HCT116 (cell line): ENCODE results near the gene PCARE. TPM values are rescaled to one million over a fixed set of nuclear protein-coding genes. Genes with fewer than 3 reads are reported as not detected.

Experiments used
- ATAC-seq: fragments of 200-7000 bp; cut with Tn5 transposase; 2 replicates; pipeline ENCODE4 v1.9.1; 2020; ENCODE audit warnings: mild to moderate bottlenecking, moderate library complexity
- BruUV-seq: library from RNA; stranded (reverse); fragments of 400-500 nt; replicated peaks from 2 replicates; lab custom pipeline; 2021; lab: Mats Ljungman, UMichigan
- CTCF ChIA-PET: fragments of 300-600 bp; sonication (Branson Sonifier 250); formaldehyde crosslinking; loops from one replicate; lab custom pipeline; 2021; ENCODE audit warnings: antibody characterized with exemption; lab: Charles Lee
- POLR2A ChIA-PET: fragments of 300-600, 350-600 bp; sonication (Branson Sonifier 250); formaldehyde crosslinking; loops from one replicate; lab custom pipeline; 2021; ENCODE audit warnings: antibody characterized with exemption; lab: Charles Lee
- RAD21 ChIA-PET, 2 experiments: fragments of 300-600 bp; sonication (Branson Sonifier 250); formaldehyde crosslinking; loops; one replicate each; lab custom pipeline; 2023; ENCODE audit warnings: low total read pairs in 2 of 2; ENCODE audit not compliant: uncharacterized antibody in 2 of 2, unreplicated experiment in 2 of 2, low non-redundant PET in 1 of 2; lab: Charles Lee
- DNase-seq: peaks from one replicate; pipeline ENCODE4 v3.0.0-alpha.2; 2010; ENCODE audit warnings: low read depth, low spot score
- H2AFZ ChIP-seq: fragments of 200-600 bp; shearing (Covaris generic), sonication (generic); 2 replicates; pipeline ENCODE4 v1.6.1; 2017; ENCODE audit warnings: low read depth, mixed run types, mixed read lengths, antibody characterized with exemption, low read length; ENCODE audit not compliant: poor library complexity, severe bottlenecking
- H3K27ac ChIP-seq: 2 replicates; pipeline ENCODE4 v1.5.1; 2012; ENCODE audit warnings: low read depth, low read length
- H3K27me3 ChIP-seq: fragments of 200-600 bp; sonication (generic); 2 replicates; pipeline ENCODE4 v1.6.1; 2016; ENCODE audit warnings: mixed run types, low read length, mixed read lengths; ENCODE audit not compliant: insufficient read depth
- H3K36me3 ChIP-seq, 2 experiments: fragments of 200-500 bp in 1 of 2; fragments of 200-600 bp in 1 of 2; sonication (Bioruptor generic) in 1 of 2; sonication (generic) in 1 of 2; 2 replicates each; pipeline versions ENCODE4 v1.5.1 to v1.6.1; 2014 to 2016; ENCODE audit warnings: low read length in 2 of 2, inconsistent platforms in 1 of 2, mixed read lengths in 1 of 2, mixed run types in 1 of 2; ENCODE audit not compliant: insufficient read depth in 2 of 2, control insufficient read depth in 1 of 2
- H3K4me1 ChIP-seq, 2 experiments: fragments of 200-600 bp in 1 of 2; sonication (generic) in 1 of 2; 2 replicates each; pipeline versions ENCODE4 v1.5.1 to v1.6.1; 2012 to 2017; ENCODE audit warnings: low read length in 2 of 2, inconsistent platforms in 1 of 2, mild to moderate bottlenecking in 1 of 2, mixed read lengths in 1 of 2, mixed run types in 1 of 2, moderate library complexity in 1 of 2; ENCODE audit not compliant: insufficient read depth in 2 of 2, control insufficient read depth in 1 of 2
- H3K4me2 ChIP-seq: fragments of 200-600 bp; sonication (generic); 2 replicates; pipeline ENCODE4 v1.6.1; 2017; ENCODE audit warnings: mixed run types, low read length, mixed read lengths
- H3K4me3 ChIP-seq, 2 experiments: fragments of 200-600 bp in 1 of 2; sonication (generic) in 1 of 2; replicated peaks in 1 of 2; 2 replicates each; pipeline ENCODE4 v1.5.1; 2011 to 2016; ENCODE audit warnings: low read length in 2 of 2, control low read depth in 1 of 2, low read depth in 1 of 2, mild to moderate bottlenecking in 1 of 2, mixed read lengths in 1 of 2, mixed run types in 1 of 2
- H3K79me2 ChIP-seq: fragments of 200-600 bp; sonication (generic); 2 replicates; pipeline ENCODE4 v1.6.1; 2017; ENCODE audit warnings: mild to moderate bottlenecking, mixed run types, low read length, moderate library complexity, mixed read lengths; ENCODE audit not compliant: insufficient read depth
- H3K9ac ChIP-seq: fragments of 200-600 bp; sonication (generic); 2 replicates; pipeline ENCODE4 v1.6.1; 2016; ENCODE audit warnings: low read length, mixed read lengths
- H3K9me2 ChIP-seq: fragments of 200-600 bp; sonication (generic), shearing (Covaris generic); 2 replicates; pipeline ENCODE4 v1.6.1; 2017; ENCODE audit warnings: mixed run types, mild to moderate bottlenecking, moderate library complexity; ENCODE audit not compliant: insufficient read depth
- H3K9me3 ChIP-seq, 2 experiments: fragments of 200-500 bp in 1 of 2; fragments of 200-600 bp in 1 of 2; sonication (Bioruptor generic) in 1 of 2; sonication (generic) in 1 of 2; 2 replicates each; pipeline ENCODE4 v1.6.1; 2014 to 2017; ENCODE audit warnings: low read length in 2 of 2, mixed read lengths in 2 of 2, inconsistent platforms in 1 of 2, low read depth in 1 of 2, mild to moderate bottlenecking in 1 of 2, mixed run types in 1 of 2, moderate library complexity in 1 of 2; ENCODE audit not compliant: control insufficient read depth in 1 of 2, insufficient read depth in 1 of 2
- H4K20me1 ChIP-seq: fragments of 200-600 bp; sonication (generic), shearing (Covaris generic); 2 replicates; pipeline ENCODE4 v1.6.1; 2017; ENCODE audit warnings: mixed run types, mild to moderate bottlenecking, moderate library complexity; ENCODE audit not compliant: insufficient read depth
- JUND ChIP-seq: IDR thresholded peaks from 2 replicates; pipeline ENCODE4 v1.6.1; 2012
- RAD21 ChIP-seq: IDR thresholded peaks from 2 replicates; pipeline ENCODE4 v1.6.1; 2012; ENCODE audit warnings: low read depth, mild to moderate bottlenecking
- SIN3A ChIP-seq: IDR thresholded peaks from 2 replicates; pipeline ENCODE4 v1.6.1; 2012; ENCODE audit warnings: low read depth
- ZFX ChIP-seq: fragments of 450-650 bp; IDR thresholded peaks from 2 replicates; pipeline ENCODE4 v1.6.1; 2017
- ZNF274 ChIP-seq: fragments of 200-500 bp; sonication (Bioruptor generic); IDR thresholded peaks from 2 replicates; pipeline ENCODE4 v1.6.1; 2014; ENCODE audit warnings: mild to moderate bottlenecking, low read depth, low read length, inconsistent platforms
- intact Hi-C: fragments of 100-400 bp; cut with micrococcal nuclease; formaldehyde crosslinking; loops from 2 replicates; pipeline ENCODE4 v1.10.0; 2022
- total RNA-seq: library from RNA; stranded (reverse); gene quantifications from one replicate; pipeline ENCODE4 v1.2.1, GENCODE V29; 2021; ENCODE audit not compliant: unreplicated experiment
- TF ChIP-seq, protein P1 (sequence below): IDR thresholded peaks from 2 replicates; pipeline ENCODE4 v1.6.1; 2011; ENCODE audit warnings: mild to moderate bottlenecking, low read length, moderate library complexity; ENCODE audit not compliant: insufficient replicate concordance; ENCODE audit errors: extremely low read depth
- TF ChIP-seq, protein P2 (sequence below), 3 experiments: fragments of 200-600 bp in 1 of 3; sonication (generic) in 1 of 3; IDR thresholded peaks in 2 of 3; conservative IDR thresholded peaks in 1 of 3; 2 replicates each; pipeline ENCODE4 v1.5.1; 2012 to 2017; ENCODE audit warnings: low read depth in 2 of 3, low read length in 2 of 3, antibody characterized with exemption in 1 of 3, borderline replicate concordance in 1 of 3, control low read depth in 1 of 3, mild to moderate bottlenecking in 1 of 3, mixed read lengths in 1 of 3, mixed run types in 1 of 3, moderate library complexity in 1 of 3; ENCODE audit not compliant: insufficient read depth in 1 of 3

PCARE gene
- total RNA-seq, 1 experiment from 2014 or later, result not detected

DNA sequence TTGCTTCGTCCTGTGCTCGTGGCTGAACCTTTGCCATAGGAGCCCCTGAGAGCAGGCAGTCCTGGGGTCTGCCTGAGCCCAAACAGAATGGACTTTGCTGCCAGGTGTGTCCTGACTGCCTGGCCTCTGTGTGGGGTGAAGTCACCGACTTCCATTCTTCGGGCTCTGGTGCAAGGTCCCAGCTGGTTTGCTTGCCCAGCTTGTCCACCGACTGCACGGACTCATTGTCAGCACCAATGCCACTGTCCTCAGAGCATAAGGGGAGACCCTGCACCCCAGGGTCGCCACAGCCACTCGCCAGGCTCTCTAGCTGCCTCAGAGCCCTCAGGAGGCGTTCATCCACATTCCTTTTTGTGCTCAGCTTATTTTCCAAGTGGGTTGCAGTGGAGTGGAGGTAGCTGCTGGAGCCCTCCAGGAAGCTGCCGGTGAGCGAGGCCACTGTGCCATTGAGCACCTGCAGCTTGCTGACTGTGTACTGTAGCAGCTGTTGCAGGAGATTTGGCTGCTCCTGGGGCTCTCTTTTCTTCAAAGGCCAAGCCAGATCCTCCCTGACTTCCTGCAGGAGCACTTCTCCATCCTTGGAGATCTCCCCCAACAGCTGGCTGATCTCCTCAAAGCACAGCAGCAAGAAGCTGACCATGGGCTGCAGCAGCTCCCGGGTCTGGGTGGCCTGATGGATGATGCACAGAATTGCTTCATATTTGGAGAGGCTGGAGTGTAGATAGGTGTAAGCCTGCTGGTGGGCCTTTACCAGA lies 1.2 kb downstream of the PCARE start:
- Histone ChIP-seq H3K27me3 (no peaks in the 10 kb centered on the region), H3K4me2 (no peak overlapping the region), H3K9me2 (no peaks in the 10 kb centered on the region), H3K4me1 (peaks cover 0 to 6% of the 10 kb centered on the region in 2 experiments; a peak in 2 of 4 replicates), H2AFZ (no peak overlapping the region), H3K36me3 (no peaks in the 10 kb centered on the region), H3K79me2 (no peaks in the 10 kb centered on the region), H3K4me3 (no peak overlapping the region), H3K9ac (no peak overlapping the region), H3K9me3 (no peaks in the 10 kb centered on the region), H3K27ac (no peak overlapping the region), H4K20me1 (no peaks in the 10 kb centered on the region)
- DNase-seq (no peak), ATAC-seq (no peak)
- BruUV-seq, result no TSS peak
- ChIA-PET CTCF (no interaction called here), RAD21 (no interaction called here), POLR2A (no interaction called here)
- intact Hi-C loops, result no loop called here
- no peak for TF ChIP-seq ZFX
- no peak for TF ChIP-seq RAD21
- TF ChIP-seq, protein P1, sequence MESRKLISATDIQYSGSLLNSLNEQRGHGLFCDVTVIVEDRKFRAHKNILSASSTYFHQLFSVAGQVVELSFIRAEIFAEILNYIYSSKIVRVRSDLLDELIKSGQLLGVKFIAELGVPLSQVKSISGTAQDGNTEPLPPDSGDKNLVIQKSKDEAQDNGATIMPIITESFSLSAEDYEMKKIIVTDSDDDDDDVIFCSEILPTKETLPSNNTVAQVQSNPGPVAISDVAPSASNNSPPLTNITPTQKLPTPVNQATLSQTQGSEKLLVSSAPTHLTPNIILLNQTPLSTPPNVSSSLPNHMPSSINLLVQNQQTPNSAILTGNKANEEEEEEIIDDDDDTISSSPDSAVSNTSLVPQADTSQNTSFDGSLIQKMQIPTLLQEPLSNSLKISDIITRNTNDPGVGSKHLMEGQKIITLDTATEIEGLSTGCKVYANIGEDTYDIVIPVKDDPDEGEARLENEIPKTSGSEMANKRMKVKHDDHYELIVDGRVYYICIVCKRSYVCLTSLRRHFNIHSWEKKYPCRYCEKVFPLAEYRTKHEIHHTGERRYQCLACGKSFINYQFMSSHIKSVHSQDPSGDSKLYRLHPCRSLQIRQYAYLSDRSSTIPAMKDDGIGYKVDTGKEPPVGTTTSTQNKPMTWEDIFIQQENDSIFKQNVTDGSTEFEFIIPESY, result no peak
- TF ChIP-seq SIN3A, result no peak
- no peak for TF ChIP-seq ZNF274
- TF ChIP-seq, all 23 proteins: peak for 0

DNA sequence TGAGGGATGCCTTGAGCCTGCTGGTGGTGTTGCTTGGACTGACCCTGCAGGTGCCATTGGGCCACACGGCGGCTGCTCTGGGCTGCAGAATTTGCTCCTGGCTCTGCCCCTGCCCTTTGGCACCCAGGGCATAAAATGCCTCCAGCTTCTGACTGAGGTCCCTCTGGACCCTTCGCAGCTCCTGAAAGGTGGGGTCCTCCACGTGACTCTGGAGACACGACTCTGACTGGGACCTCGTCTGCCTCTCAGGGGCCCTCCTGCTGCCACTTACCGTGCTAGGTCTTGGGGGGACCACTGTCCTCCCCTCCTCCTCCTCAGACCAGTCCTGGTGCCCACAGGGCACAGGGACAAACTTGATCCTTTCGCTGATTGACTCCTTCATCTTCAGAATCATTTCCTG lies 2.1 kb downstream of the PCARE start:
- no peak for ATAC-seq
- Histone ChIP-seq H3K9me2 (no peaks in the 10 kb centered on the region), H3K79me2 (no peaks in the 10 kb centered on the region), H3K4me1 (peaks cover 0 to 9% of the 10 kb centered on the region in 2 experiments; a peak in 2 of 4 replicates), H3K9me3 (no peaks in the 10 kb centered on the region), H3K9ac (no peak overlapping the region)
- RAD21 ChIA-PET, result no interaction called here
- TF ChIP-seq, protein P2, sequence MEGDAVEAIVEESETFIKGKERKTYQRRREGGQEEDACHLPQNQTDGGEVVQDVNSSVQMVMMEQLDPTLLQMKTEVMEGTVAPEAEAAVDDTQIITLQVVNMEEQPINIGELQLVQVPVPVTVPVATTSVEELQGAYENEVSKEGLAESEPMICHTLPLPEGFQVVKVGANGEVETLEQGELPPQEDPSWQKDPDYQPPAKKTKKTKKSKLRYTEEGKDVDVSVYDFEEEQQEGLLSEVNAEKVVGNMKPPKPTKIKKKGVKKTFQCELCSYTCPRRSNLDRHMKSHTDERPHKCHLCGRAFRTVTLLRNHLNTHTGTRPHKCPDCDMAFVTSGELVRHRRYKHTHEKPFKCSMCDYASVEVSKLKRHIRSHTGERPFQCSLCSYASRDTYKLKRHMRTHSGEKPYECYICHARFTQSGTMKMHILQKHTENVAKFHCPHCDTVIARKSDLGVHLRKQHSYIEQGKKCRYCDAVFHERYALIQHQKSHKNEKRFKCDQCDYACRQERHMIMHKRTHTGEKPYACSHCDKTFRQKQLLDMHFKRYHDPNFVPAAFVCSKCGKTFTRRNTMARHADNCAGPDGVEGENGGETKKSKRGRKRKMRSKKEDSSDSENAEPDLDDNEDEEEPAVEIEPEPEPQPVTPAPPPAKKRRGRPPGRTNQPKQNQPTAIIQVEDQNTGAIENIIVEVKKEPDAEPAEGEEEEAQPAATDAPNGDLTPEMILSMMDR (IDR thresholded peaks at IDR 0.05 in 2 of 3, conservative IDR thresholded peaks at IDR 0.05 in 1 of 3; ENCODE audit: borderline replicate concordance in 1 of 3, insufficient read depth in 1 of 3, low read depth in 2 of 3, low read length in 2 of 3), result no peak
- no peak for TF ChIP-seq JUND
- TF ChIP-seq, all 23 proteins: peak for 0
- no peak overlapping the region for H3K4me2 ChIP-seq
- H2AFZ ChIP-seq, result no peak overlapping the region
- no peaks in the 10 kb centered on the region for H4K20me1 ChIP-seq
- H3K36me3 ChIP-seq, result no peaks in the 10 kb centered on the region
- no TSS peak for BruUV-seq
- no peak for DNase-seq
- H3K4me3 ChIP-seq, result no peak overlapping the region
- no peaks in the 10 kb centered on the region for H3K27me3 ChIP-seq
- intact Hi-C loops, result no loop called here
- ChIA-PET CTCF (no interaction called here), POLR2A (no interaction called here)
- H3K27ac ChIP-seq, result no peak overlapping the region
